Muscle layer of duodenum (tissue), 2 donors: ENCODE measurements around the gene CPEB3.

Source experiments
- H3K27ac ChIP-seq: one replicate; pipeline ENCODE4 v1.7.0; 2013; ENCODE audit warnings: mild to moderate bottlenecking, low read length
- H3K27me3 ChIP-seq: one replicate; pipeline ENCODE4 v1.7.0; 2013; ENCODE audit warnings: low read depth, mild to moderate bottlenecking, control low read depth, low read length
- H3K36me3 ChIP-seq, 2 donors: one replicate each; pipeline ENCODE4 v1.7.0; 2013; ENCODE audit warnings: low read length in 2 of 2, control low read depth in 1 of 2, mild to moderate bottlenecking in 1 of 2; ENCODE audit not compliant: insufficient read depth in 2 of 2, control insufficient read depth in 1 of 2
- H3K4me1 ChIP-seq, 2 donors: one replicate each; pipeline ENCODE4 v1.7.0; 2013; ENCODE audit warnings: low read length in 2 of 2, mild to moderate bottlenecking in 2 of 2, control low read depth in 1 of 2, moderate library complexity in 1 of 2; ENCODE audit not compliant: insufficient read depth in 2 of 2, control insufficient read depth in 1 of 2
- H3K4me3 ChIP-seq, 2 donors: one replicate each; pipeline ENCODE4 v1.7.0; 2013; ENCODE audit warnings: low read length in 2 of 2, low read depth in 1 of 2, mild to moderate bottlenecking in 1 of 2
- H3K9me3 ChIP-seq, 2 donors: one replicate each; pipeline ENCODE4 v1.7.0; 2013; ENCODE audit warnings: low read length in 2 of 2, control low read depth in 1 of 2, mild to moderate bottlenecking in 1 of 2; ENCODE audit not compliant: control insufficient read depth in 1 of 2
- donor health status: healthy.

Gene CPEB3

DNA sequence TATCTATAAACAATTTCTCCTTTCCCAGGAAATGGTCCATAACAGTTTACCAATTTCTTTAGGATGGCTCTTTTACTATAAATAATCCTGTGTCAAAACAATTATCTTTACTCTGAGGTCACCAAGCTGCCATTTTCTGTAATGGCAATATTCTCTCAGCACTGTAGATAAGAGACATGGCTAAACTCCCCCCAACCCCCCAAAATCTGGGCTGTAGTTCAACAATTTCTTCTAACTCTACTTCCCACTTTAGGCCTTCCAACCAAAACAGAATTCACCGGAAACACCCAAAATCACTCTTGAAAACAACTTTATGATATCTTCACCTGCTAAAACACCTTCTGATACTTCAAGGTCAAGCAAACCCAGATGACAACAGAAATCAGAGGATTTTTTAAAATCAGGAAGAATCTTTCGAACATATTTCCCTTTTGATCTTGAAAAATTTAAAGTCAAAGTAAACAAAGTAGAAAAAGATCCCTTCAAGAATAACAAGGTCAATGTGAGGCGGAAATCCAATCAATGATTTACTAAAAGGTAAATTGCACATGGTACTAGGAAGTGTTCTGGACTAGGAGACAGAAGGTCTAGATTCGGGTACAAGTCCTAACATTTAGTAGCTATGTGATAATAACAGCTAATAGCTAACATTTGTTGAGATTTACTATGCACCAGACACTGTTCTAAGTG lies 176.8 kb downstream of the CPEB3 start:
- H3K27me3 ChIP-seq, result no peaks in the 10 kb centered on the region
- no peaks in the 10 kb centered on the region for H3K9me3 ChIP-seq
- H3K4me1 ChIP-seq, result no peaks in the 10 kb centered on the region
- peaks cover 0 to 7% of the 10 kb centered on the region in 2 donors for H3K36me3 ChIP-seq
- no peak overlapping the region for H3K27ac ChIP-seq
- no peak overlapping the region for H3K4me3 ChIP-seq

DNA sequence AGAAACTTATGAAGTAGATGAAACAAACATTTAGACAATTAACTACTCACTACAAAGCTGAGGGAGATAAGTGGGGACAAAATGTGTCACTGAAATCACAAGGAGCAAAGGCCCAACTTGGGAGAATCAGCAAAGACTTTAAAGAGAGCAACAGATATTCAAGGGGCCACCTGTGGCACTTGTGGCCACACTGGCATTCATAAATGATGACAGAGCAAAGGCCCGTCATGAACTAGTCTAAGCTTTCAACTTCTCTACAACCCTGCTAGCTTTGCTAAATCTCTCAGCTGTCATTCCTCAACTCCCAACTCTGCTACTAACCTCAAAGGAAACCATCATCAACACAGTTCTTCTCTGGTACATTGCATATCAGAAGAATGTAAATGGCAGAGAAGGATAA lies 178.4 kb downstream of the CPEB3 start:
- Histone ChIP-seq H3K27me3 (no peaks in the 10 kb centered on the region), H3K27ac (no peak overlapping the region), H3K4me1 (no peaks in the 10 kb centered on the region), H3K36me3 (peaks cover 0 to 7% of the 10 kb centered on the region in 2 donors), H3K4me3 (no peak overlapping the region), H3K9me3 (no peaks in the 10 kb centered on the region)

DNA sequence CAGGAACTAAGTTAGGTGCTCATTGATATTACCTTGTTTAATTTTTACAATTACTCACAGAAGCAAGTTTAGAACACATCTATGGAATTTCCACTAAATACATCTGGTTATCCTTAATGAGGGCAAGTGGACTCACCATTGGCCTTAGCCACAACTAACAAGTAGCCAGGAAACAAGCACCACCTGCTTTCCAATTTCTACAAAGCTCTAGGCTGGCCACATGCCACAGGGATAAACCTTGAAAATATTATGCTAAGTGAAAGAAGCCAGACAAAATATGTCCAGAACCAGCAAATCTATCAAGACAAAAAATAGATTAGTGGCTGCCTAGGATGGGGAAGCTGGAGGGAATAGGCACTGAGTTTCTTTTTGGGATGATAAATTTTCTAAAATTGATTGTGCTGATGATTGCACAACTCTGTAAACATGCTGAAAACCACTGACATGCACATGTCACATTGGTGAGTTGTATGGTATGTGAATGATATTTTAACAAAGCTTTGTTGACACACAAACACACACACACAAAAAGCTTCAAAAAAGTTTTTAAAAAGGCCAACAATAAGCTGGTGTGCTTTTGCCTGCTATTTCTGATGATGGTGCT lies 179.4 kb downstream of the CPEB3 start:
- no peak overlapping the region for H3K27ac ChIP-seq
- H3K4me1 ChIP-seq, result no peaks in the 10 kb centered on the region
- no peaks in the 10 kb centered on the region for H3K9me3 ChIP-seq

DNA sequence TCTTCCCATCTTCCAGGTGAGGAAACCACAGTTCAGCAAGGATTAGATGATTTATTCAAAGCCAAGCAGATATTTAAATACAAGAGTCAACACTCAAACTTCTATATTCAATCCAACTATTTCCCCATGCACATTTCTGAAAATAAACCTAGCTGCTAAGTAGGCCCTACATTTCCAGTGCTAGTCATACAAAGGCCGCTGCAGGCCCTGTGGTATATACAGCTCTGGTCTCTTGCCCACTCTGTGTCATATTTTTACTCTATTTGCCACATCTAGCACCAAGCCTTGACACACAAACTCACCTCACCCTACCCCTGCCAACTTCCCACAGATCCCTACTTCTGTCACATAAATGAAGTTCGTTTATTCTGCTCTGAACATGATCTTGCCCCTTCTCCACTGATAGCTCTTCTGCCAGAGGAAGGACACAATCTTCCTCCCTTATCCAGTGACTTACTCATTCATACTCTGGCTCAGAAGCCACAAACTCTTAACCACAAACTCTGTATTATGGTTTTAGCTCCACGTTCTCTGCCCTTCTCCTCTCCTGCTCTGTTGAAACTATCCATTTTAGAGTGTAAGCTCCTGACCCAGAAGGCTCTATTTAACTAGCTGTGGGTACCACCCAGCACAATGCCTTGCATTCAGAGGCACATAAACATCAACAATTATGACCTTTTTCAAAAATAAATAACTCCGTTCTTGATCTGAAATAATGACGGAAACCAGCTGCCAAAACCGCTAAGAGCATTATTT lies 180.7 kb downstream of the CPEB3 start:
- Histone ChIP-seq H3K4me1 (no peaks in the 10 kb centered on the region), H3K9me3 (no peaks in the 10 kb centered on the region), H3K4me3 (no peak overlapping the region), H3K27me3 (no peaks in the 10 kb centered on the region), H3K27ac (no peak overlapping the region), H3K36me3 (peaks cover 0 to 7% of the 10 kb centered on the region in 2 donors)

More for the DNA sequence above, 179.4 kb downstream of the CPEB3 start:
- peaks cover 0 to 7% of the 10 kb centered on the region in 2 donors for H3K36me3 ChIP-seq
- H3K4me3 ChIP-seq, result no peak overlapping the region
- no peaks in the 10 kb centered on the region for H3K27me3 ChIP-seq

DNA sequence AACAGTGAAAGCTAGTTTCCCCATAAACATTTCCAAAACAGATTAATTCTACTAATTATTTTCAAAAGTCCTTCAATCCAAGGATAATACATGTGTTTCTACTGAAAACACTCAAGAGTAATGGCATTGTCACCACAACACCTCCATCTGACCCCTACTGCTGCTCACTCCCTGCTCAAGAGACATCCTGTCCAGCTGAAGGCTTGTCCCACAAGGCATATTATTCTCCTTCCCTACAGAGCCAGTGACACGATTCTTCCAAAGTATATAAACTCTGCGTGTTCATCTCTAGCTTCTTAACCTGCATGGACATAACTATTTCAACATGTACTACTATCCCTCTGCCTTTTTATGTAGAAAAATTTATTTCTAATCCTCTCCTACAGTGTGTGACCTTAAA lies 182.1 kb downstream of the CPEB3 start:
- Histone ChIP-seq H3K36me3 (peaks cover 0 to 7% of the 10 kb centered on the region in 2 donors), H3K4me3 (no peak overlapping the region), H3K9me3 (no peaks in the 10 kb centered on the region), H3K27me3 (no peaks in the 10 kb centered on the region), H3K4me1 (no peaks in the 10 kb centered on the region), H3K27ac (no peak overlapping the region)

DNA sequence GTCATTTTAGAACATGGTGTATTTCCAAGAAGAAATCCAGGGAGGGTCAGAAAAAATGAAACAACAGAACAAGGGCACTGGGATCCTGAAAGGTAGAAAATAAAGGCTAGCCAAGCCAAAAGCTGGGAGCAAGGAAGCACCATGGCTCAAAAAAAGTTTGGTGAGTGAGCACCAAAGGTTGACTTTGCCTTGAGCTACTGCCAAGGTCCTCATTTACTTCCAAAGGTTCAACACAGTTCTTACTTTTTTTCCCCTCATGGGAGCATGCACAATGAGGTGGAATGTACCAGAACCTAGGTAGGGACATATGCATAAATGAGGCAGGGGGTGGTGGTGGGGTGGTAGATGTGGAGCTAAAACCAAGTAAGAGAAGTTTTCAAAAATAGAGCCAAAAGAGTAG lies 182.8 kb downstream of the CPEB3 start:
- Histone ChIP-seq H3K4me3 (no peak overlapping the region), H3K27me3 (no peaks in the 10 kb centered on the region), H3K4me1 (no peaks in the 10 kb centered on the region), H3K36me3 (peaks cover 0 to 7% of the 10 kb centered on the region in 2 donors), H3K9me3 (no peaks in the 10 kb centered on the region), H3K27ac (no peak overlapping the region)

DNA sequence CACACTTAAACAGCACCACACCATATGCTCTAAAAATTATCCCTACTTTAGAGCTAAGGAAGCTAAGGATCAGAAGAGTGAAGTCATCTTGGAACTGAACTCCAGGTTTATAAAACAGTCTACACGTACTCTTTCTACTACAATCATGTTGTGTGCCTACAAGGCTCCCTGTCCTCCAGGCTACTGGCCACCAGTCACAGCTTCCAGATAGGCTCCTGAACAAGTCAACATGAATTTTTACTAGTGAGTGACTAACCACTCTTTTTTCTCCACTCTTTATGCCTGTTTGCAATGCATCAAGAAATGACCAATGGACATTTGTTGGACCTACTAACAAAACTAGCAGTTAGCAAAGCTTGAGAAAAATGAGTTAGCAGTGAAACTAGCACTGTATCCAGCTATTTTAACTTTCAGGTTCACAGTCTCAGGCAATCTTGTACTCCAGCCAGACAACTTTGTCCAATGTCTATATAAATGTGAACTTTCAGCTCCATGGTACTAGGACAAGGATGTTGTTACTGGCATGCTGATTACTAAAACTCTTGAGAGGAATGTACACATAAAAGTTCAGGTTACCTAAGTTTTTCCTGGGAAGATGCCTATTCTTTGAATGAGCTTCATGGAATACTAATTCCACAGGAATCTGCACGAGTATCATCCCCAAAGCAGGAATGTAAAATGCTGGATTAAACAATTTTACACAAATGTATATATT lies 187.3 kb downstream of the CPEB3 start:
- no peaks in the 10 kb centered on the region for H3K27me3 ChIP-seq
- no peaks in the 10 kb centered on the region for H3K36me3 ChIP-seq
- no peaks in the 10 kb centered on the region for H3K9me3 ChIP-seq
- peaks cover 6 to 22% of the 10 kb centered on the region in 2 donors for H3K4me1 ChIP-seq
- H3K4me3 ChIP-seq, result no peak overlapping the region
- H3K27ac ChIP-seq, result no peak overlapping the region

DNA sequence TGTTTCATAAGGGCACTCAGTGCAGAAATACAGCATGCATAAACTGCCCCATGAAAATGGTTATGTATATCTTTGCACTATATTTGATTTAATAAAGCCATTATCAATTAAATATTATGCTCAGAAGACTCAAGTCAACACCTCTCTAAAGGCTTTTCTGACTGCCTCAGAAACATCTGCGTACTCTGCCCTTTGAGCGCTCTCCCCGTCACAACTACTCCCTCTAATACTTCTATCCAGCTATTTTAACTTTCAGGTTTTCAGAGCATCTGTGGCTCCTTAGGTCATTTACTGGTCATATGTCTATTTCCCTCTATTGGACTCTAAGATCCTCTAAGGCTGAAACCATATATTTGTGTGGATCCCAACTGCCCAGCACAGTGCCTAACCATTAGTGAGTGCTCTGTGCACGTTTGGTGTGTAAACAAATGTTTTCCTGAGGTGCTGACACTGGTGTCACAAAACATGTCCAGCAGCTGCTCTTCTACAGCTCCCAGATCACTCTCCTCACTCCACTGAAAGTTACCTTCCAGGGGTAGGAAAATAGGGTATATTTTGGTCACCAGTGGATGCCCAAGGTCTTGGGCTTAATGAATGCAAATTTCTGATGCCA lies 188.2 kb downstream of the CPEB3 start:
- no peaks in the 10 kb centered on the region for H3K27me3 ChIP-seq
- no peak overlapping the region for H3K4me3 ChIP-seq
- H3K36me3 ChIP-seq, result no peaks in the 10 kb centered on the region
- peaks cover 6 to 22% of the 10 kb centered on the region in 2 donors for H3K4me1 ChIP-seq
- no peak overlapping the region for H3K27ac ChIP-seq
- H3K9me3 ChIP-seq, result no peaks in the 10 kb centered on the region

DNA sequence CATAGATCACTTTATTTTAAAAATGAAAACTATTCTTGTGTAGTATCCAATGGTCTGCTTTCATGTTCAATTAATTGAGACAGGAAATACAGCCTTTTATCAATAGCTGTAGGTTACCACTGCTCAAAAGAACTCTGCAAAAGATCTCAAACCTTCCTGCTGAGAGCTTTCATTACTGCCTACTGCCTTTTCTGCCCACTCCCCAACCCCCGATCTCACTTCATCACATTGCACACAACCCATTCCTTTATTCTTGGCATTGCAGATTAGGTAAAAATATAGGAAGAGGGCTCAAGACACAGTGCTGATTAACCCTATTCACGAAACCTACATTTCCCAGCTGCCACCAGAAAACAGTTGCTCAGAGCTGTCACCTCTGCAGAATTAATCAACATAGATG lies 195.9 kb downstream of the CPEB3 start:
- H3K4me3 ChIP-seq, result no peak overlapping the region
- H3K4me1 ChIP-seq, result no peaks in the 10 kb centered on the region
- no peaks in the 10 kb centered on the region for H3K27me3 ChIP-seq
- H3K9me3 ChIP-seq, result no peaks in the 10 kb centered on the region
- no peak overlapping the region for H3K27ac ChIP-seq
- H3K36me3 ChIP-seq, result no peaks in the 10 kb centered on the region

DNA sequence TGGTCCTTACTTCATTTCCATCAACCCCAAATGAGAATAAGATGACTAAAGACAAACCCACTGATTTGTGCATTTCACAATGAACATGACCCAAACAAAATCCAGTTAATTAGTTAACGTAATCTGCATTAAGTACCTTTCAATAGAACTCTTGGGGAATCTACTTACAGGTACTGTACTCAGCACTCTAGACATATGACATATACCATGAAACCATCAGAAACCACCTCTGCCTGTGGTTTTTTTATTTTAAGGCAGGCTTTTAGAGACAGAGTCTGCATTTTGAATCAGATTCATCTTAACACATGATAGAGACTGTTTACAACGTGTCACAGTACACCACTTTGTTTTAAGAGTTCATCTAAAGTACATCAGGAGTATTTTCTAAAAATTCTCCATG lies 198.9 kb downstream of the CPEB3 start:
- H3K27ac ChIP-seq, result no peak overlapping the region
- H3K9me3 ChIP-seq, result no peaks in the 10 kb centered on the region
- no peaks in the 10 kb centered on the region for H3K36me3 ChIP-seq
- H3K27me3 ChIP-seq, result no peaks in the 10 kb centered on the region
- no peak overlapping the region for H3K4me3 ChIP-seq
- H3K4me1 ChIP-seq, result peaks cover 4 to 6% of the 10 kb centered on the region in 2 donors
